Thoracic aorta (tissue), 2 donors: ENCODE data around the gene SLC44A2. TPM values are rescaled to one million over a fixed set of nuclear protein-coding genes. Genes with fewer than 3 reads are reported as not detected.

Source experiments
- ATAC-seq: fragments of 150-250 bp; one replicate; pipeline ENCODE4 v1.8.0; 2017; ENCODE audit warnings: low read depth; ENCODE audit not compliant: insufficient number of reproducible peaks, low FRiP score
- DNase-seq: peaks from one replicate; pipeline ENCODE4 v3.0.0-alpha.2; 2020; ENCODE audit warnings: low spot score
- H3K27ac ChIP-seq, 2 donors: fragments of 200-600 bp; sonication (generic); 1 replicate in 1 of 2; 2 replicates in 1 of 2; pipeline ENCODE4 v1.5.1; 2016; ENCODE audit warnings: mild to moderate bottlenecking in 2 of 2, moderate library complexity in 2 of 2
- H3K27me3 ChIP-seq: fragments of 200-600 bp; sonication (generic); replicated peaks from 2 replicates; pipeline ENCODE4 v1.6.0; 2016; ENCODE audit warnings: mild to moderate bottlenecking; ENCODE audit not compliant: insufficient read depth
- H3K36me3 ChIP-seq: fragments of 200-600 bp; sonication (generic); one replicate; pipeline ENCODE4 v1.5.1; 2016
- H3K4me1 ChIP-seq, 2 donors: fragments of 200-600 bp; sonication (generic); 1 replicate in 1 of 2; 2 replicates in 1 of 2; pipeline versions ENCODE4 v1.5.1 to v1.6.0; 2016; ENCODE audit warnings: low read depth in 2 of 2, mild to moderate bottlenecking in 1 of 2; ENCODE audit not compliant: control insufficient read depth in 1 of 2
- H3K4me3 ChIP-seq: fragments of 200-600 bp; sonication (generic); 2 replicates; pipeline ENCODE4 v1.5.1; 2016; ENCODE audit warnings: mild to moderate bottlenecking
- H3K9me3 ChIP-seq: fragments of 200-600 bp; sonication (generic); 2 replicates; pipeline ENCODE4 v1.5.1; 2016
- total RNA-seq, 2 donors: library from RNA; depleted of rRNA; stranded (reverse); fragments of >200 nt; gene quantifications; one replicate each; pipeline versions ENCODE4 v1.1.0 to v1.2.3, GENCODE V29; 2016
- TF ChIP-seq, protein P1 (sequence below): fragments of 200-600 bp; sonication (generic); IDR thresholded peaks from one replicate; pipeline ENCODE4 v1.5.1; 2019; ENCODE audit warnings: antibody characterized with exemption

Gene SLC44A2
- total RNA-seq, 2 donors from 2014 or later = 105 to 748 TPM

DNA sequence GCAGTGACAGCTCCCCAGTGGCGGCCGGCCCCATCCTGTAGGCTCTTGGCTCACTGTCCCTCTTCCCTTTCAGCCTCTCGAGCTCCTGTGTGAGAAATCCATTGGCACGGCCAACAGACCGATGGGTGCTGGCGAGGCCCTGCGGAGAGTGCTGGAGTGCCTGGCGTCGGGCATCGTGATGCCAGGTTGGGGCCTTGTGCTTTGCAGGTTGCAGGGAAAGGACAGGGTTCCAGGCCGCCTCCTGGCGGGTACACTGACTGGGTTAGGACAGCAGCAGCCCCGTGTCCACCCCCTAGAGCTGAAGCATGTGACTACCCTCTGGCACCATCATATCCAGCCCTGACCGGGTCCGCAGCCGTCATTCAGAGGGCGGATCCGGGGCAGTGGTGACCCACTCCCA lies 54.4 kb downstream of the SLC44A2 start:
- H3K27ac ChIP-seq = no peak overlapping the region
- H3K4me3 ChIP-seq = no peak overlapping the region
- peaks cover 84% of the 10 kb centered on the region for H3K36me3 ChIP-seq
- TF ChIP-seq, protein P1, sequence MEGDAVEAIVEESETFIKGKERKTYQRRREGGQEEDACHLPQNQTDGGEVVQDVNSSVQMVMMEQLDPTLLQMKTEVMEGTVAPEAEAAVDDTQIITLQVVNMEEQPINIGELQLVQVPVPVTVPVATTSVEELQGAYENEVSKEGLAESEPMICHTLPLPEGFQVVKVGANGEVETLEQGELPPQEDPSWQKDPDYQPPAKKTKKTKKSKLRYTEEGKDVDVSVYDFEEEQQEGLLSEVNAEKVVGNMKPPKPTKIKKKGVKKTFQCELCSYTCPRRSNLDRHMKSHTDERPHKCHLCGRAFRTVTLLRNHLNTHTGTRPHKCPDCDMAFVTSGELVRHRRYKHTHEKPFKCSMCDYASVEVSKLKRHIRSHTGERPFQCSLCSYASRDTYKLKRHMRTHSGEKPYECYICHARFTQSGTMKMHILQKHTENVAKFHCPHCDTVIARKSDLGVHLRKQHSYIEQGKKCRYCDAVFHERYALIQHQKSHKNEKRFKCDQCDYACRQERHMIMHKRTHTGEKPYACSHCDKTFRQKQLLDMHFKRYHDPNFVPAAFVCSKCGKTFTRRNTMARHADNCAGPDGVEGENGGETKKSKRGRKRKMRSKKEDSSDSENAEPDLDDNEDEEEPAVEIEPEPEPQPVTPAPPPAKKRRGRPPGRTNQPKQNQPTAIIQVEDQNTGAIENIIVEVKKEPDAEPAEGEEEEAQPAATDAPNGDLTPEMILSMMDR = no peak
- ATAC-seq (no peak), DNase-seq (no peak)
- H3K9me3 ChIP-seq = no peaks in the 10 kb centered on the region
- no peaks in the 10 kb centered on the region for H3K4me1 ChIP-seq
- H3K27me3 ChIP-seq = no peaks in the 10 kb centered on the region

DNA sequence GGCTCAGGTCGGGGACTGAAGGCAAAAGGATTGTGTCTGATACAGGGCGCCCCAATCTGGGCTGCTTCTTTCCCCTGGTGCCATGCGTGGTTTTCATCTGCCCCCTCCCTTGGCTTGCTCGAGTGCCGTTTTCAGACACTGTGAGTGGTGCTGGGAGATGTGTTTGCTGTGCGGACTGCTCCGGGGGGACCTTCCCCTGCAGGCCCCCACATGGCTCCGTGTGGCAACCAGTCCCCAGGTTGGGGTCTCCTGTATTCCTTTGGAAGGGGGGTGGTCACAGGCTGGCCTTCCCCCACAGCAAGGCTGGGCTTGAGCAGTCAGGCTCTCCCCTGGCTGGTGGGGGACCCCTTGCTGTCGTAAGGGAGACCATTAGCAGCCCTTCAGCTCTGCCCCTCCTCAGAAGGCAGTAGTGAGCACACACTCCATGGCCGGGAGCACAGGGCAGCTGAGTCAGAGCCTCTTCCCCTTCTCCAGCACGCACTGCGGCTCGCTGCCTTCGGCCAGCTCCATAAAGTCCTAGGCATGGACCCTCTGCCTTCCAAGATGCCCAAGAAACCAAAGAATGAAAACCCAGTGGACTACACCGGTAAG lies 55.3 kb downstream of the SLC44A2 start:
- no peak overlapping the region for H3K27ac ChIP-seq
- DNase-seq (no peak), ATAC-seq (no peak)
- no peak overlapping the region for H3K4me3 ChIP-seq
- peaks cover 85% of the 10 kb centered on the region for H3K36me3 ChIP-seq
- H3K9me3 ChIP-seq = no peaks in the 10 kb centered on the region
- H3K4me1 ChIP-seq = no peaks in the 10 kb centered on the region
- no peaks in the 10 kb centered on the region for H3K27me3 ChIP-seq
- TF ChIP-seq, protein P1 = no peak

DNA sequence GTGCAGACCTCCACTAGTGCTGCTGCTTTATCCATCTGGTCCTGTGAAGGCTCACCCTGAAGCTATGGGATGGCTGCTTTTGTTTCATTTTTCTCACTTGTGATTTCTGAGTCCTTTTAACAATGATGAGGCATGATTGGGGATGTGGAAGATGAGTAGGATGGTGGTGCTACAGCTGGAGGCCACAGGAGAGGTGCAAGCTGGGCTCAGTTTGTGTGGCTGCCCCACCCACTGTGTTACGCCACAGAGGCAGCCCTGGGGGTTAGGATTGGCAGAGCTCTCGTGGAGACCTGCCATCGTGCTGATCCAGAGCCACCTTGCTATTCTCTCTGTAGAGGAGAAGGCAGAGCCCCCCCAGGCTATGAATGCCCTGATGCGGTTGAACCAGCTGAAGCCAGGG lies 56.3 kb downstream of the SLC44A2 start:
- no peak overlapping the region for H3K4me3 ChIP-seq
- ATAC-seq (no peak), DNase-seq (no peak)
- TF ChIP-seq, protein P1 = no peak
- no peaks in the 10 kb centered on the region for H3K27me3 ChIP-seq
- no peaks in the 10 kb centered on the region for H3K4me1 ChIP-seq
- H3K36me3 ChIP-seq = peaks cover 91% of the 10 kb centered on the region
- no peaks in the 10 kb centered on the region for H3K9me3 ChIP-seq
- no peak overlapping the region for H3K27ac ChIP-seq

DNA sequence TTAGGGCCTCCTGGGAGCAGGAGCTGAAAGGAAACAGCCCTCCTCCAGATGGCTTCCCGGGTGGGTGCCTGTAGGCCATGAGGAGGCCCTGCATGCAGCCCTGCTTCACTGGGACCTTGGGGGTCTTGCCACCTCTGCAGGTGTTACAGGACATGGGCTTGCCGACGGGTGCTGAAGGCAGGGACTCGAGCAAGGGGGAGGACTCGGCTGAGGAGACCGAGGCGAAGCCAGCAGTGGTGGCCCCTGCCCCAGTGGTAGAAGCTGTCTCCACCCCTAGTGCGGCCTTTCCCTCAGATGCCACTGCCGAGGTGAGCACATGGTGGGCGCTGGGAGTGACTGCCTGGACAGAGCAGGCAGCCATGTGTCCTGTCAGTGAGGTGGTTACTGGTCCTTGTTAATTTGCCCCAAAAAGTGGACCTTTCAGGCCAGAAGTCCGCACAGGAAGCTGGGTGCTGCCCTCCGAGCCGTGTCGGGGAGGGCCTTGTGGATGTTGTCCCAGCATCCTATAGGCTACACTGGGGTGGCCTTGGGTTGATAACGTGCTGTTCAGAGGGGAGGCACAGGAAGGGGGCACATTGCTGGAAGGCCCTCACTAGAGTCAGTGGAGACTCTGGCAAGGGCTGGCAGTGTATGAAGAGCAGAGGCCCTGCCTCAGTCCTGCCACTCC lies 57.2 kb downstream of the SLC44A2 start:
- no peak for DNase-seq
- H3K4me1 ChIP-seq = no peaks in the 10 kb centered on the region
- H3K27me3 ChIP-seq = no peaks in the 10 kb centered on the region
- H3K36me3 ChIP-seq = peaks cover 87% of the 10 kb centered on the region
- TF ChIP-seq, protein P1 = no peak
- no peak overlapping the region for H3K4me3 ChIP-seq
- H3K27ac ChIP-seq = no peak overlapping the region
- H3K9me3 ChIP-seq = no peaks in the 10 kb centered on the region
- ATAC-seq = no peak

DNA sequence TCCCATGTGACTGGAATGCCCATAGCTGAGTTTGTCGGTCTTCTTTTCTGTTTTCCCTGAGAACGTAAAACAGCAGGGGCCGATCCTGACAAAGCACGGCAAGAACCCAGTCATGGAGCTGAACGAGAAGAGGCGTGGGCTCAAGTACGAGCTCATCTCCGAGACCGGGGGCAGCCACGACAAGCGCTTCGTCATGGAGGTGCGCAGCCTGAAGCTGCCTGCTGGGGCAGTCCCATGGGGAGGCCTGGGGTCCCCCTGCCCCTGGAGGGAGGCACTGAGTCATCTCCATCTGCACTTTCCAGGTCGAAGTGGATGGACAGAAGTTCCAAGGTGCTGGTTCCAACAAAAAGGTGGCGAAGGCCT lies 57.7 kb downstream of the SLC44A2 start:
- Histone ChIP-seq H3K9me3 (no peaks in the 10 kb centered on the region), H3K4me3 (no peak overlapping the region), H3K4me1 (no peaks in the 10 kb centered on the region), H3K27me3 (no peaks in the 10 kb centered on the region), H3K27ac (no peak overlapping the region), H3K36me3 (peaks cover 87% of the 10 kb centered on the region)
- ATAC-seq (no peak), DNase-seq (no peak)
- TF ChIP-seq, protein P1 = no peak
